Measurements from ENCODE around the gene ARHGAP30.
"Not testable (repeated sequence)": the region's sequence is repeated elsewhere in the genome, so short reads cannot be mapped to it uniquely, and the experiment has no call there.

Gene ARHGAP30

DNA sequence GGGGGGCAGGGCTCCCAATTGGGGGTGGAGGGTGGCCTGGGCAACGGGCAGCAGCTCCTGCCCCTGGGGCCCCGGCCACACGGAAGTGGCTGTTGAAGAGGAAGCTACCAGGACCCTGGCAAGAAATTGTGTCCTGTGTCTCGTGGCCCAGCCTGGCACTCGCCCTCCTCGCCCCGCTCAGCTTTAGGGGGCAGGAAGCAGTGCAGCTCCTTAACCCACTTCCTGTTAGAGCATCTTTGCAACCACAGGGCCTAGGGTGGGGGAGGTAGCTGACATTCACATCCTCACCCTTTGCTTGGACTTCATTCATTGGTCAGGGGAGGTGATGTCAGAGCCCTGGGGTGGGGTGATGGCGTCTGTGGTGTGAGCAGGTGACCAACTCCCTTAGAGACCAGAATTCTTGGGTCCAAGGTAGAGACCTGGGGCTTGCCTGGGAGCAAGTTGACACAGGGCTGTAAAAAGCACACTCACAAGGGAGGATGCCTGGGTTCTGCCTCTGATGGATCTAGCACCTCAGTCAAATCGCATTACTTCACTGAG, at the start of gene ARHGAP30:
Gene ARHGAP30 (minus strand): TSS at position 161 of the 540 bp plus-strand sequence. CDS start 267 bp downstream, outside the sequence.
- FAIRE-seq: peak; percentile 13

GRCh38 chr1:161117759-161118581, 48.3 kb upstream of the ARHGAP30 start, which contains the start of the genes NIT1 and PFDN2:
Gene NIT1, plus strand, starts transcription at chr1:161118105. Its CDS starts 72 bp downstream, at chr1:161118177.
Gene PFDN2, minus strand, starts transcription at chr1:161118037. Its CDS starts 11 bp downstream, at chr1:161118026.
- DNase-seq (ENCODE audit: low spot score) (peak; percentile 91), FAIRE-seq (peak; percentile 84)

More for the DNA sequence above, at the start of gene ARHGAP30:
- no peak for DNase-seq (ENCODE audit: low spot score)

DNA sequence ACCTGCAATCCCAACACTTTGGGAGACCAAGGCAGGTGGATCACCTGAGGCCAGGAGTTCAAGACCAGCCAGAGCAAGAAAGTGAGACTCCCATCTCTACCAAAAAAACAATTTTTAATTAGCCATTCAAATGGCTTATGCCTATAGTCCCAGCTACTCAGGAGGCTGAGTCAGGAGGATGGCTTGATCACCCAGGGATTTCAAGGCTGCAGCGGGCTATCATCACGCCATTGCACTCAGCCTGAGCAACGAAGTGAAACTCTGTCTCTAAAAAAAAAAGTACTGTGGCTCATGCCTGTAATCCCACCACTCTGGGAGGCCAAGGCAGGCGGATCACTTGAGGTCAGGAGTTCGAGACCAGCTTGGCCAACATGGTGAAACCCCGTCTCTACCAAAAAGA, 46.3 kb upstream of the ARHGAP30 start:
- not testable (repeated sequence) for DNase-seq (ENCODE audit: low spot score); FAIRE-seq

GRCh38 chr1:161115132-161115711, 45.5 kb upstream of the ARHGAP30 start:
- peak; percentile 68 for DNase-seq (ENCODE audit: low spot score)
- FAIRE-seq: peak; percentile 53

GRCh38 chr1:161114556-161114955, 44.9 kb upstream of the ARHGAP30 start:
- no peak for FAIRE-seq
- DNase-seq (ENCODE audit: low spot score): no peak

- no peak for FAIRE-seq
- DNase-seq (ENCODE audit: low spot score): no peak
Measured at GRCh38 chr1:161113915-161114314, 44.2 kb upstream of the ARHGAP30 start.

GRCh38 chr1:161111527-161111926, 41.8 kb upstream of the ARHGAP30 start:
- FAIRE-seq (no peak), DNase-seq (ENCODE audit: low spot score) (no peak)

- no peak for DNase-seq (ENCODE audit: low spot score)
- no peak for FAIRE-seq
Measured at GRCh38 chr1:161111117-161111516, 41.4 kb upstream of the ARHGAP30 start.

DNA sequence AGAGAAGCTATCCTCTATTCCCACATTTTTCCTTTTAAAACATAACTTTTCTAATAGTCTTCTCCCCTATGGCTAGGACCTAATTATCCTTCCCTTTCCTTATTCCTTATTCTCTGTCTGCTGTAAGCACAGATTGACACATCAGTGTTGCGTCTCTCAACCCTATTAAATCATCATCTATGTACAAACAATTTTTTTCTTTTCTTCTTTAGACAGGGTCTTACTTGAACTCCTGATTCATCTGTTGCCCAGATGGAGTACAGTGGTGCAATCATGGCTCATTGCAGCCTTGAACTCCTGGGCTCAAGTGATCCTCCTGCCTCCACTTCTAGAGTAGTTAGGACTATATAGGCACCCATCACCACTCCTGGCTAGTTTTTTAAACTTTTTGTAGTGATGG, 36.7 kb upstream of the ARHGAP30 start:
- FAIRE-seq: no peak
- DNase-seq (ENCODE audit: low spot score): no peak

DNA sequence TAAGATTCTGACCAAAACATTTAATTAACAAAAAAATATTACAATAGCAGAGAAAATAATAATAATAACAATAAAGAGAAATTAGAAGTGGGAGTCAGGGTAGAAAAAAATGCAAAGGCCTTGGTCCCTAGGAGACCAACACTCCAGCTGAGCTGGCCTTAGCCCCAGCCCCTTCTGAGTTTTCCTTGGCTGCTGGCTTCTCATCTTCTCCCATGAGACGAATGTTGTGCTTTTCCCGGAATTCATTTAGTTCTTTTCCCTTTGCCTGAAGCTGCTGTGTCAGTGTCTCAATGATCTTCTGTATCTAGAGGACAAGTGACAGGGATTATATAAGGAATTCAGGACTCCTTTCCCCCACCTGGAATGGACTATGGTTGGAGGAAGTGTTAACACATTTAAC, 30.9 kb upstream of the ARHGAP30 start:
- no peak for DNase-seq (ENCODE audit: low spot score)
- no peak for FAIRE-seq

- DNase-seq (ENCODE audit: low spot score) (no peak), FAIRE-seq (no peak)
Measured at GRCh38 chr1:161099090-161099802, 29.6 kb upstream of the ARHGAP30 start.

GRCh38 chr1:161098210-161099068, 28.7 kb upstream of the ARHGAP30 start, which contains the start of gene KLHDC9:
Gene KLHDC9, plus strand, starts transcription at chr1:161098361. Its CDS starts 175 bp downstream, at chr1:161098536.
- DNase-seq (ENCODE audit: low spot score): no peak
- no peak for FAIRE-seq

DNA sequence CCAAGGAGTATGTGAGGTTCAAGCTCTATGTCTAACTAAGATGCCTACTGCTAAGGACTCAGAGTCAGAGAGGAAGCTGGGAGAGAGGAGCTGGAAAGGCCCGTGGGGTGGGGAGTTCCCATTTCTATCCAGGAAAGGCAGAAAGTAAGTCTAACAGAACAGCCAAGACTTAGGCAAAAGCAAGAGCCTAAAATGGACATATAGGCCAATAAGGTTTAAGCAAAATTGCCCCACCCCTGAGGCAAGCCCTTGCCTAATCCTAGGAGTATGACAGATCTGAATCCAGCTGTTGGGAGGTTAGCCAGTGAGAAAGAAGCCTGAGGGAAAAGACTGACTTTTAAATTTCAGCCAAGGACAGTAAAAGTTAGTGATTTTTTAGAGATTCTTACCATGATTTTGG, 26.8 kb upstream of the ARHGAP30 start:
- DNase-seq (ENCODE audit: low spot score) (no peak), FAIRE-seq (no peak)

GRCh38 chr1:161096015-161096414, 26.3 kb upstream of the ARHGAP30 start:
- no peak for FAIRE-seq
- DNase-seq (ENCODE audit: low spot score): no peak

- no peak for FAIRE-seq
- no peak for DNase-seq (ENCODE audit: low spot score)
Measured at GRCh38 chr1:161095230-161095629, 25.5 kb upstream of the ARHGAP30 start.

- FAIRE-seq: no peak
Measured at GRCh38 chr1:161094481-161094880, 24.8 kb upstream of the ARHGAP30 start.

DNA sequence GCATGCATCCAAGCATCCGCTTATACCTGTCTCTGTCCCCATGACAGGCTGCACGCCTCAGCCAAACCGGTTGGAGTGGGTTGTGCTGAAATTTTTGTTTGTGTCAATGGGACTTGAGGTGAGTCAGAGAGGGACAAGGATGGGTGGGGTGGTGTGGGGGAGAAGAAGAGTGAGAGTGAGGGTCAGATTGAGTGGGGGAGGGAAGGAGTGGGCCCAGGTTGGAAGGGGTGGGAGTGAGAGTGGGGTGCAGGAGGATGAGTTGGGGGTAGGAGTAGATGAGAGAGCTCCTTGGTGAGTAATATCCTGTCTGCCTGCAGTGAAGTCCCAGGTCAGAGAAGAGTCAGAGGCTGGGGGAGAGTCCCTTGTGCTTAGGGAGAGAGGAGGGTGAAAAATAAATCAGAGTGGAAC, 22.9 kb upstream of the ARHGAP30 start:
- FAIRE-seq (no peak), DNase-seq (ENCODE audit: low spot score) (no peak)

More at GRCh38 chr1:161094481-161094880, 24.8 kb upstream of the ARHGAP30 start:
- no peak for DNase-seq (ENCODE audit: low spot score)

DNA sequence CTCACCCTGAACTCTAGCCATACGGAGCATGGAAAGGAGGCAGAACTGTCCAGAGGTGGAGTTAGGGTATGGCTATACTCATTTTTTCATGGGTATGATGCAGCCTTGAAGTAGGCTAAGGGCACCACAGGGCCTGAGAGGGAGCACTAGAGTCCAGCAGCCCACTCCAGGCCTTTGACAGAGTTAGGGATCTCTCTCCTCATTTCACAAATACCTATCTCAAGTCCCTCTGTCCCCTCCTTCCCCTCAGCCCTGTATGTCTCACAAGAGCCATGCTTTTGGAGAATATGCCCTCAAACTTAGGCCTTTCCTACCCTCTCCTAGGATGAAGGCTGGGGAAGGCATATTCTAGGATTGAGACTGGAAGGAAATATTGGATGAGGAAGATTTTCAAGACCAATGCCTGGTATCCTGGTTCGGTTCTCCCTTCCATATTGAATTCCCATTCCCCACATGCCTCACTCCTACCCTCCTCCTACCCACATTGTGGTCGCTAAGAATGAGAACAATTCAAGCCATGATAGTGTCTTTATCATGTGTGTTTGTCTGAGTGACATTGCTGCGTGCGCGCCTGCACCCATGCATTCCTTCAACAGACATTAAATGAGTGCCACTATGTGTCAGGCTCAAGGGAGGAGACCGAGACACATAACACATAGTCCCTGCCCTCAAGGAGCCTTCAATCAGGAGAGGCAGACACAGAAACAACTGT, 22.3 kb upstream of the ARHGAP30 start:
- DNase-seq (ENCODE audit: low spot score) (no peak), FAIRE-seq (no peak)

GRCh38 chr1:161091093-161091492, 21.4 kb upstream of the ARHGAP30 start:
- FAIRE-seq: no peak

GRCh38 chr1:161090617-161091016, 20.9 kb upstream of the ARHGAP30 start:
- FAIRE-seq (no peak), DNase-seq (ENCODE audit: low spot score) (no peak)

More at GRCh38 chr1:161091093-161091492, 21.4 kb upstream of the ARHGAP30 start:
- no peak for DNase-seq (ENCODE audit: low spot score)

Data from urothelium cell line (cell line).